Heart right ventricle (tissue), 16 donors: ENCODE data around the gene DZIP1L. TPM values are rescaled to one million over a fixed set of nuclear protein-coding genes. Genes with fewer than 3 reads are reported as not detected.

Experiments
- ATAC-seq, 8 donors: fragments of 200-7000 bp; cut with Tn5 transposase; one replicate each; pipeline ENCODE4 v1.9.1; 2020; ENCODE audit warnings: mild to moderate bottlenecking in 8 of 8, moderate library complexity in 8 of 8, moderate number of reproducible peaks in 1 of 8
- DNase-seq, 2 donors: peaks; one replicate each; pipeline ENCODE4 v3.0.0-alpha.2; 2020
- H3K27ac ChIP-seq, 10 donors: fragments of 200-600 bp; sonication (generic) in 2 of 10; one replicate each; pipeline versions ENCODE4 v1.5.0 to v1.8.0; 2020 to 2022; ENCODE audit warnings: mild to moderate bottlenecking in 3 of 10
- H3K27me3 ChIP-seq, 7 donors: fragments of 200-600 bp; one replicate each; pipeline ENCODE4 v1.8.0; 2021 to 2022; ENCODE audit warnings: mild to moderate bottlenecking in 2 of 7
- H3K36me3 ChIP-seq, 9 donors: fragments of 200-600 bp; sonication (generic) in 1 of 9; one replicate each; pipeline versions ENCODE4 v1.5.0 to v1.8.0; 2020 to 2022; ENCODE audit warnings: mild to moderate bottlenecking in 2 of 9
- H3K4me1 ChIP-seq, 9 donors: fragments of 200-600 bp; sonication (generic) in 1 of 9; one replicate each; pipeline versions ENCODE4 v1.5.0 to v1.8.0; 2020 to 2022; ENCODE audit warnings: mild to moderate bottlenecking in 4 of 9
- H3K4me3 ChIP-seq, 10 donors: fragments of 200-600 bp; sonication (generic) in 2 of 10; one replicate each; pipeline versions ENCODE4 v1.5.0 to v1.8.0; 2020 to 2022; ENCODE audit warnings: mild to moderate bottlenecking in 7 of 10, moderate library complexity in 2 of 10
- H3K9me3 ChIP-seq, 11 donors: fragments of 200-600 bp in 10 of 11; sonication (generic) in 2 of 11; one replicate each; pipeline versions ENCODE4 v1.5.0 to v1.8.0; 2013 to 2022; ENCODE audit warnings: mild to moderate bottlenecking in 2 of 11, control low read depth in 1 of 11, moderate library complexity in 1 of 11
- WGBS, 2 donors: extraction: QIAGEN DNeasy Blood & Tissue Kit; methylation state at CpG; one replicate each; pipeline ENCODE4 v1.1.7; 2013; ENCODE audit warnings: inconsistent platforms in 1 of 2; 5-methylcytosine and 5-hydroxymethylcytosine counted together
- intact Hi-C, 10 donors: fragments of 100-400 bp; cut with DNase I; formaldehyde crosslinking; loops; one replicate each; pipeline versions ENCODE4 v1.11.1 to v1.14.2; 2022
- polyA plus RNA-seq, 2 donors: library from polyadenylated mRNA; stranded (reverse); fragments of 200-250 nt; gene quantifications; one replicate each; pipeline ENCODE4 v1.2.3, GENCODE V29; 2013
- total RNA-seq, 10 donors: library from RNA; stranded (reverse); fragmentation: NEBNext Ultra II Directional in 3 of 10; extraction: Animal tissue kit (Norgen Biotek cat#: 25700) in 3 of 10; gene quantifications; one replicate each; pipeline versions ENCODE4 v1.2.1 to v1.2.4, GENCODE V29; 2021 to 2023
- TF ChIP-seq, protein P1 (sequence below), 9 donors: fragments of 200-600 bp; sonication (generic) in 2 of 9; IDR thresholded peaks; one replicate each; pipeline versions ENCODE4 v1.5.0 to v1.8.0; 2021 to 2022; ENCODE audit warnings: antibody characterized with exemption in 9 of 9, mild to moderate bottlenecking in 5 of 9, moderate library complexity in 1 of 9
- donor health status: Arrhythmogenic right ventricular cardiomyopathy.
- donor health status: ischemic (EF 13 %, LVEDD 7.1; RV severe dilation, severe dysfunction).
- donor health status: healthy with polysubstance abuse.
- donor health status: DM: no; HTN: yes; CAD: no.
- donor health status: DM: no; HTN: no; CAD: no.
- donor health status: ischemic (EF 25% LVEDD 6.9; RV normal size, moderate dysfunction).
- donor health status: ischemic (EF 25% LVEDD 5.7; RV mildly dilated, moderate dysfunction).
- donor health status: healthy.
- donor health status: DM: yes; HTN: yes; CAD: no.
- donor health status: Ischemic cardiomyopathy.
- donor health status: ischemic (EF 35%, LVEDD 5.7; RV mildly dilated, moderate dysfunction).
- donor health status: nonischemic (EF 11% LVEDD 7.7; RV severe dilation, severe dysfunction).
- donor health status: DM: yes; HTN: yes; CAD: no.
- donor health status: PGD.
- donor health status: ischemic (EF 29% LVEDD 5.4; RV normal size, mild dysfunction).
- donor health status: nonischemic (EF 23%, LVEDD 6.1; RV moderate dilation, normal function).

Gene DZIP1L
- total and polyA plus RNA-seq, 12 donors = 1.9 to 5.5 (median 3.8) TPM

GRCh38 chr3:138099417-138099816 lies 16.0 kb downstream of the DZIP1L start:
- Histone ChIP-seq H3K27ac (no peak overlapping the region), H3K9me3 (no peaks in the 10 kb centered on the region), H3K36me3 (peaks cover 0 to 81% (median 18%) of the 10 kb centered on the region in 9 donors), H3K4me3 (no peak overlapping the region), H3K27me3 (no peaks in the 10 kb centered on the region), H3K4me1 (peaks cover 0 to 4% (median 0%) of the 10 kb centered on the region in 9 donors)
- ATAC-seq (no peak), DNase-seq (no peak)
- TF ChIP-seq, protein P1, sequence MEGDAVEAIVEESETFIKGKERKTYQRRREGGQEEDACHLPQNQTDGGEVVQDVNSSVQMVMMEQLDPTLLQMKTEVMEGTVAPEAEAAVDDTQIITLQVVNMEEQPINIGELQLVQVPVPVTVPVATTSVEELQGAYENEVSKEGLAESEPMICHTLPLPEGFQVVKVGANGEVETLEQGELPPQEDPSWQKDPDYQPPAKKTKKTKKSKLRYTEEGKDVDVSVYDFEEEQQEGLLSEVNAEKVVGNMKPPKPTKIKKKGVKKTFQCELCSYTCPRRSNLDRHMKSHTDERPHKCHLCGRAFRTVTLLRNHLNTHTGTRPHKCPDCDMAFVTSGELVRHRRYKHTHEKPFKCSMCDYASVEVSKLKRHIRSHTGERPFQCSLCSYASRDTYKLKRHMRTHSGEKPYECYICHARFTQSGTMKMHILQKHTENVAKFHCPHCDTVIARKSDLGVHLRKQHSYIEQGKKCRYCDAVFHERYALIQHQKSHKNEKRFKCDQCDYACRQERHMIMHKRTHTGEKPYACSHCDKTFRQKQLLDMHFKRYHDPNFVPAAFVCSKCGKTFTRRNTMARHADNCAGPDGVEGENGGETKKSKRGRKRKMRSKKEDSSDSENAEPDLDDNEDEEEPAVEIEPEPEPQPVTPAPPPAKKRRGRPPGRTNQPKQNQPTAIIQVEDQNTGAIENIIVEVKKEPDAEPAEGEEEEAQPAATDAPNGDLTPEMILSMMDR (IDR thresholded peaks at IDR 0.05) = no peak
- intact Hi-C loops = no loop called here

- TF ChIP-seq, protein P1 (IDR thresholded peaks at IDR 0.05) = peak in 5 of 9 donors; percentile 9 to 29 (median 11)
- DNase-seq = no peak
- Histone ChIP-seq H3K4me1 (peaks cover 0 to 4% (median 0%) of the 10 kb centered on the region in 9 donors), H3K27ac (no peak overlapping the region), H3K36me3 (peaks cover 0 to 83% (median 21%) of the 10 kb centered on the region in 9 donors), H3K27me3 (no peaks in the 10 kb centered on the region), H3K4me3 (no peak overlapping the region), H3K9me3 (peaks cover 0 to 7% (median 0%) of the 10 kb centered on the region in 11 donors)
- WGBS, 2 donors = 84 to 86% methylated on average over 12 of the region's 12 CpGs
- intact Hi-C loops = no loop called here
- no peak for ATAC-seq
These were observed 17.9 kb downstream of the DZIP1L start for GRCh38 chr3:138097192-138098172.

DNA sequence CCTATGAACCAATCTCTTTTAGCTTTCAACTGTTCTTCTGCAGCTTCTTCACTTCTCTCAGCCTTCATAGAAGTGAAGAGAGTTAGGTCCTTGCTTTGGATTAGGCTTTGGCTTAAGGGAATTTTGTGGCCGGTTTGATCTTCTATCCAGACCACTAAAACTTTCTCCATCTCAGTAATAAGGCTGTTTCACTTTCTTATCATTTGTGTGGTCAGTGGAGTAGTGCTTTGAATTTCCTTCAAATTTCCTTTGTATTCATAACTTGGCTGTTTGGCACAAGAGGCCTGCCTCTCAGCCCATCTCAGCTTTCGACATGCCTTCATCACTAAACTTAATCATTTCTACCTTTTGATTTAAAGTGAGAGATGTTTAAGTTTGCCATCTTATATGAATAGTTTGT lies 21.7 kb downstream of the DZIP1L start:
- ATAC-seq = no peak
- WGBS, 2 donors = 47 to 50% methylated on average over 2 of the region's 2 CpGs
- Histone ChIP-seq H3K36me3 (peaks cover 0 to 69% (median 20%) of the 10 kb centered on the region in 9 donors), H3K9me3 (peaks cover 0 to 7% (median 0%) of the 10 kb centered on the region in 11 donors), H3K4me1 (no peaks in the 10 kb centered on the region), H3K27me3 (no peaks in the 10 kb centered on the region), H3K4me3 (no peak overlapping the region), H3K27ac (no peak overlapping the region)
- no peak for DNase-seq
- intact Hi-C loops = no loop called here
- TF ChIP-seq, protein P1 (IDR thresholded peaks at IDR 0.05) = no peak

DNA sequence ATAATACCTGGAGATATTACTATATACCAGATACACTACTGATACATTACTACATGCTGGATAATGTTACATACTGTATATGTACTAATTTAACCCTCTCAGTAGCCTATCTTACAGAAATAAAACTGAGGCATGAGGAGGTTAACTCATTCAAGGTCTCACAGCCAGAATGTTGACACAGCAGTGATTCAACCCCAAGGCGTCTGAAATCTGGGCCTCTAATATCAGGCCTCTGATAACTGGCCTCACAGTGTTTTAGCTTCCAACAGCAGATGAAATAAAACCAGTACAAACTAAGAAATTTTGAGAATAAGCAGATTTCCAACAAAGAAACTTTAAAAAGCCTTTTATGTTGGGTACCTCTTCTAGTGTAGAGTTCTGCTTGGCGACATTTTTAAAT lies 23.4 kb downstream of the DZIP1L start:
- peaks cover 0 to 7% (median 0%) of the 10 kb centered on the region in 11 donors for H3K9me3 ChIP-seq
- intact Hi-C loops = no loop called here
- H3K4me1 ChIP-seq = no peaks in the 10 kb centered on the region
- H3K36me3 ChIP-seq = peaks cover 0 to 74% (median 20%) of the 10 kb centered on the region in 9 donors
- 80 to 91% methylated on average over 2 of the region's 2 CpGs for WGBS, 2 donors
- H3K27ac ChIP-seq = no peak overlapping the region
- DNase-seq (no peak), ATAC-seq (no peak)
- TF ChIP-seq, protein P1 (IDR thresholded peaks at IDR 0.05) = no peak
- no peak overlapping the region for H3K4me3 ChIP-seq
- H3K27me3 ChIP-seq = no peaks in the 10 kb centered on the region
